SK-N-SH (cell line): ENCODE data around the gene COL25A1.

Experiments
- CHD2 ChIP-seq: fragments of 150-350 bp; IDR thresholded peaks from 2 replicates; pipeline ENCODE4 v1.6.1; 2018; ENCODE audit warnings: low read length; ENCODE audit not compliant: partially characterized antibody
- CTCF ChIP-seq: fragments of 200-600 bp; sonication (generic); IDR thresholded peaks from 2 replicates; pipeline ENCODE4 v1.6.1; 2017; ENCODE audit warnings: antibody characterized with exemption, mild to moderate bottlenecking, moderate library complexity
- EZH2phosphoT487 ChIP-seq: fragments of 200-600 bp; sonication (generic); IDR thresholded peaks from 2 replicates; pipeline ENCODE4 v1.6.1; 2017; ENCODE audit warnings: low read depth, mixed run types, mild to moderate bottlenecking, antibody characterized with exemption, moderate library complexity, borderline replicate concordance
- IRF3 ChIP-seq: fragments of 150-350 bp; IDR thresholded peaks from 2 replicates; pipeline ENCODE4 v1.6.1; 2016; ENCODE audit warnings: mild to moderate bottlenecking, low read depth, low read length
- JUND ChIP-seq: IDR thresholded peaks from 2 replicates; pipeline ENCODE4 v1.4.0; 2012
- RCOR1 ChIP-seq: fragments of 150-350 bp; IDR thresholded peaks from 2 replicates; pipeline ENCODE4 v1.6.1; 2017; ENCODE audit warnings: antibody characterized with exemption, low read length
- SMC3 ChIP-seq: IDR thresholded peaks from 2 replicates; pipeline ENCODE4 v1.6.1; 2012; ENCODE audit warnings: low read depth, low read length, improper control_type of control experiment
- YY1 ChIP-seq: IDR thresholded peaks from 2 replicates; pipeline ENCODE4 v1.4.0; 2012; ENCODE audit warnings: low read depth, mild to moderate bottlenecking

- no peak for TF ChIP-seq CTCF
- TF ChIP-seq RCOR1: no peak
- no peak for TF ChIP-seq SMC3
- TF ChIP-seq YY1: no peak
- no peak for TF ChIP-seq IRF3
- no peak for TF ChIP-seq JUND
- no peak for TF ChIP-seq CHD2
- no peak for TF ChIP-seq EZH2phosphoT487
Observed at GRCh38 chr4:109052821-109053220, 249.6 kb downstream of the COL25A1 start.
